ENCODE measurements around the gene CUX1.

The CUX1 gene

DNA sequence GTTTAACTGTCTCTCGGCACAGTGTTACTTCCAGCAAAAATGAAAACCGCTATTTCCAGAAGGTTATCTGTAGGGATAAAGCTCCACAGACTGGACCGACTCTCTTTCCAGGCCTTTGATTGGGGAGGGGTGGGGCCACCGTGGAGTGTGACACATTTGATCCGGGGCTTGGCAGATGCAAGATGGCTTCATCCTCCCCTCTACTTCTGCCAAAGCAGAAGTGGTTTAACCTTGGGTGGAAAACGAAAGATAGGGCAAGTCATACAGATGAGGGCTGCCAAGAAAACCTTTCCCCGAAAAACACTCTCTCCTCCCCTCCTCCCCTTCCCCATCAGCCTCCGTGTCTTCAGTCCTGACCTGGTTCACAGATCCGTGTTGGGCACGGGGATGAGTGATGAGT, 329.6 kb downstream of the CUX1 start:
- H3K4me1 Mint-ChIP-seq, result peaks cover 14 to 30% of the 10 kb centered on the region in 2 donors
- H3K4me3 Mint-ChIP-seq, result no peak overlapping the region
- ATAC-seq (replicated peaks) (peak; percentile 99), DNase-seq (peak; percentile 29)
- H3K9me3 Mint-ChIP-seq, result no peaks in the 10 kb centered on the region
- no peaks in the 10 kb centered on the region for H3K27me3 Mint-ChIP-seq
- H3K27ac Mint-ChIP-seq, result no peak overlapping the region
- H3K36me3 Mint-ChIP-seq, result peaks cover 22 to 32% of the 10 kb centered on the region in 2 donors

DNA sequence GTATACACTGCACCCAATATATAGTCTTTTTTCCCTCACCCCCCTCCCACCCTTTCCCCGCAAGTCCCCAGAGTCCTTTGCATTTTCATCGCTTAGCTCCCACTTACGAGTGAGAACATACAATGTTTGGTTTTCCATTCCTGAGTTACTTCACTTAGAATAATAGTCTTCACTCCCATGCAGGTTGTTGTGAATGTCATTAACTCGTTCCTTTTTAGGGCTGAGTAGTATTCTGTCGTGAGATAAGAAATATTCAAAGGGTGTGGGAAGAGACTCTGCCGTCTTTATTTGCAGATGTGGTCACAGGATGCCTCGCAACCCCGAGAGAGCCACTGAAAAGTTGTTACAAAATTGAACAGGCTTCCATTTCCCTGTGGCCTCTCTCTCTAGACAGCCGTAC, 331.4 kb downstream of the CUX1 start:
- H3K27ac Mint-ChIP-seq, result no peak overlapping the region
- H3K4me3 Mint-ChIP-seq, result no peak overlapping the region
- DNase-seq, result no peak
- peaks cover 10 to 25% of the 10 kb centered on the region in 2 donors for H3K4me1 Mint-ChIP-seq
- H3K27me3 Mint-ChIP-seq, result no peaks in the 10 kb centered on the region
- ATAC-seq (replicated peaks), result no peak
- no peaks in the 10 kb centered on the region for H3K9me3 Mint-ChIP-seq
- peaks cover 28 to 31% of the 10 kb centered on the region in 2 donors for H3K36me3 Mint-ChIP-seq

DNA sequence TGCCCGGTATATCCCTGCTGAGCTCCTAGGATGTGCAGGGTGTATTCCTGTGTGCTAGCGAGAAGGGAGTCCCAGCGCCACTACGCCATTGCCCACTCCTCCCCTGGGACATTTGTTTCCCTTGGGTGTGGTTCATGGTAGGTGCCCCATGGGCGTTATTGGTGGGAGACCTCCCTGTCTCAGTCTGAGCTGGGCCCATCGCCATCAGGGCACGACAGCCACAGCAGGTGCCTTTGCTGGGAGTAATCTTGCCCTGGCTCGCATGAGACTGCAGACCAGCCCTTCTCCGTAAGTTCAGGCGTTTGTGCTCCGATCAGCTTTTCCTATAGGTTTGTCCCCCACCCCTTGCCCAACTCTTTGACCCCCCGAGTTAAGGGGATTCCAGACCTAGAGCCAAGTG, 332.0 kb downstream of the CUX1 start:
- ATAC-seq (replicated peaks) (no peak), DNase-seq (no peak)
- no peaks in the 10 kb centered on the region for H3K9me3 Mint-ChIP-seq
- H3K4me1 Mint-ChIP-seq, result peaks cover 10 to 20% of the 10 kb centered on the region in 2 donors
- peaks cover 23 to 26% of the 10 kb centered on the region in 2 donors for H3K36me3 Mint-ChIP-seq
- H3K27me3 Mint-ChIP-seq, result no peaks in the 10 kb centered on the region
- no peak overlapping the region for H3K4me3 Mint-ChIP-seq
- H3K27ac Mint-ChIP-seq, result no peak overlapping the region

DNA sequence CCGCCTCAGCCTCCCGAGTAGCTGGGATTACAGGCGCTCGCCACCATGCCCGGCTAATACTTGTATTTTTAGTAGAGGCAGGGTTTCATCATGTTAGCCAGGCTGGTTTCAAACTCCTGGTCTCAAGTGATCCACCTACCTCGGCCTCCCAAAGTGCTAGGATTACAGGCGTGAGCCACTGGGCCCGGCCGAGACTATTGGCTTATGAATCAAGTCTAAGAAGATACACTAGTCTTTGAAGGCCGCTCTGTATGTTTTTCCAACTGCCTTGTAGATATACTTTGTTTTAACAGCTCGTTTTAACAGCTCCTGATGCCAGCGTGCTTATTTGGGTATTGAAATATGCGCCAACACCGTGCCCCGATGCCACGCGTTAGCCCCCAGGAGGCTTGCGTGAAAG, 332.8 kb downstream of the CUX1 start:
- DNase-seq (no peak), ATAC-seq (replicated peaks) (no peak)
- Mint-ChIP-seq H3K9me3 (no peaks in the 10 kb centered on the region), H3K4me3 (no peak overlapping the region), H3K27ac (no peak overlapping the region), H3K27me3 (no peaks in the 10 kb centered on the region), H3K4me1 (peaks cover 10 to 17% of the 10 kb centered on the region in 2 donors), H3K36me3 (peaks cover 22 to 23% of the 10 kb centered on the region in 2 donors)

DNA sequence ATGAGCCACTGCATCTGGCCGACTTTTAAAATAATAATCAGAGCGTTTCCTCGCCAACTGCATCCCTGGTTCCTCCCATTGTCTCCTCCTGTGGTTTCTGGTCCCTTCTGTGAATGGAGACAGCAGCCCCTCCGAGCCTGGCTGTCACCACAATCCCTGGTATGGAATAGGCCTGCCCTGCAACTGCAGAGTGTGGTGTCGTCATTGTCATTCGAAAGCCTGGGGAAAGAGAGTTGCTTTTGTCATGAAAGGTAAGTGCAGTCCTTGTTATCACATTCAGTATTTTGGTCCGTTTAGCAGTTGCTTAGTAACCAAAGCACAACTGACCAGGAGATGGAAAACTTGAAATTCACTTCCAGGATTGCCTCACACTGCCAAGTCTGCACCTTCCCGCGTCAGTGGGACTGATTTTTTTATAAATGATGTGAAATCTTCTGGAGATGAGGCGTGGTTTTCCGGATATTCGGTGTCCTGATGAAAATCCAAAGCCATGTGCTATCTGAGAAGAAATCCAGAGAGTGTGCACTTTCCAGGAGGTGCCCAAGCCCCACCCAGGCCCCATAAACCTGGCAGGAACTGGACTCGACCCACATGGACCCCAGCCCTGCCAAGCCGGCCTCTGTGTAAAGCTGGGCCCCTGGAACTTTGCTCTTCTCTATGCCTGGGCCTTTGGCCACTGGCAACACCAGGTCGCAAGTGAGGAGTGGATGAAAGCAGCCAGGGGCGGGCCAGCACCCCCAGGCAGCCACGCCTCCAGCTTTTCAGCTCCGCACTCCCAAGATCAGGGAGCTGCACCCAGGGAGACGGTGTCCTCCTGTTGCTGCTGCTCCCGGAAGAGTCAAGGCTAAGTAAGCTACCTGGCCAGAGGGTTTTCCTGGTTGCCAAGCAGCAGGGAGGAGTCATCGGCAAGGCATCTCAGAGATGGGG, 335.5 kb downstream of the CUX1 start:
- no peak overlapping the region for H3K4me3 Mint-ChIP-seq
- ATAC-seq (replicated peaks), result no peak
- peaks cover 2 to 5% of the 10 kb centered on the region in 2 donors for H3K4me1 Mint-ChIP-seq
- H3K27me3 Mint-ChIP-seq, result no peaks in the 10 kb centered on the region
- H3K36me3 Mint-ChIP-seq, result peaks cover 16 to 17% of the 10 kb centered on the region in 2 donors
- no peaks in the 10 kb centered on the region for H3K9me3 Mint-ChIP-seq
- no peak overlapping the region for H3K27ac Mint-ChIP-seq
- no peak for DNase-seq

DNA sequence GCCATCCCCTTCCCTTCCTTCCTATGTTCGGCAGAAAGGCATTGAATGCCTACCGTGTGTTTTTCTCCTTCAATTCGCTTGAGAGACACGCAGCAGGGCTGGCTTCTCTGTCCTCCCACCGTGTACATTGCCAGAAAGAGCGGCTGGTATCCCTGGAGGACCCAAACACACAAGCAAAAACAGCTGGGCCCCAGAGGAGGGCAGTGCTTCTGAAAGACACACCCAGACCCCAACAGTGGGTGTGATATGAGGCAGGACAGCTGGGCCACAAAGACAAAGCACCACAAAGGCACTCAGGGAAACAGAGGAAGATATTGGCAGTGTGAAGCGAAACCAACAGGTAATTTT, 336.1 kb downstream of the CUX1 start:
- Mint-ChIP-seq H3K9me3 (no peaks in the 10 kb centered on the region), H3K27me3 (no peaks in the 10 kb centered on the region), H3K27ac (no peak overlapping the region), H3K36me3 (peaks cover 21% of the 10 kb centered on the region in 2 donors), H3K4me1 (peaks cover 0 to 4% of the 10 kb centered on the region in 2 donors), H3K4me3 (no peak overlapping the region)
- DNase-seq (no peak), ATAC-seq (replicated peaks) (no peak)

DNA sequence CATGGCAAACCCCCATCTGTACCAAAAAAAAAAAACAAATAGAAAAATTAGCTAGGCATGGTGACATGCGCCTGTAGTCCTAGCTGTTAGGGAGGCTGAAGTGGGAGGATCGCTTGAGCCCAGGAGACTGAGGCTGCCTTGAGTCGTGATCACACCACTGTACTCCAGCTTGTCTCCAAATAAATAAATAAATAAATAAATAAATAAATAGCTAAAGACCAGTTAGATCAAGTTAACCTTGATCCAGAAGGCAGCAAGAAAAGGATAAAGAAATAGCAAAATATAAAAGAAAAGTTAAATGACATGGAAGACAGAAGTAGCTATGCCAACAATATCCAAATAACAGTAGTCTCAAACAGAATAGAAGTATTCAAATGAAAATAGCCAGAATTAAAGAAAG, 337.0 kb downstream of the CUX1 start:
- Mint-ChIP-seq H3K27me3 (no peaks in the 10 kb centered on the region), H3K9me3 (no peaks in the 10 kb centered on the region), H3K27ac (no peak overlapping the region), H3K36me3 (peaks cover 21 to 22% of the 10 kb centered on the region in 2 donors), H3K4me3 (no peak overlapping the region), H3K4me1 (peaks cover 0 to 4% of the 10 kb centered on the region in 2 donors)
- no peak for DNase-seq
- no peak for ATAC-seq (replicated peaks)

DNA sequence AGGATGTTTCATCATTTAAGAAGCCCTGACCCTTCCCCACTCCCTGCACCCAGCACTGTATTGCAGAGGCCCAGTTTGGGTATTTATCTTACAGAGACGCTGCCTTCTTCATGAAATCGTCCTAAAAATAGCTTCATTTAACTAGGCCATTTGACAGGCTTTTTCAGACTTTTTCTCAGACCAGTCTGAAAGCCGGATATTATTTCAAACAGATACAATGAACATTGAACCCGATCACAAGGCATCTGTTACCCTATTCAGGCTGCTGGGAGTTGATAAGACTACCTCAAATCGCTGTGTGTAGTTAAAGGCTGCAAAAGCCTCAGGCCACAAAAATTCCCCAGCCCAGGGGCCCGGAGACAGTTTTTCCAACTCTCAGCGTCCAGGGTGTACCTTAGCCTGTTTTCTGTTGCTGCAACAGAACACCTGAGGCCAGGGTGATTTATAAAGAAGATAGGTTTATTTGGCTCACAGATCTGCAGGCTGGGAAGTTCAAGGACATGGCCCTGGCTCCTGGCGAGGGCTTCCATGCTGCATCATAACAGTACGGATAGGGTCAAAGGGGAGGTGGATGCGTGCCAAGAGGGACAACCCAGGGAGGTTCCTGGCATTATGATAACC, 338.5 kb downstream of the CUX1 start:
- no peak for ATAC-seq (replicated peaks)
- peaks cover 22 to 23% of the 10 kb centered on the region in 2 donors for H3K36me3 Mint-ChIP-seq

DNA sequence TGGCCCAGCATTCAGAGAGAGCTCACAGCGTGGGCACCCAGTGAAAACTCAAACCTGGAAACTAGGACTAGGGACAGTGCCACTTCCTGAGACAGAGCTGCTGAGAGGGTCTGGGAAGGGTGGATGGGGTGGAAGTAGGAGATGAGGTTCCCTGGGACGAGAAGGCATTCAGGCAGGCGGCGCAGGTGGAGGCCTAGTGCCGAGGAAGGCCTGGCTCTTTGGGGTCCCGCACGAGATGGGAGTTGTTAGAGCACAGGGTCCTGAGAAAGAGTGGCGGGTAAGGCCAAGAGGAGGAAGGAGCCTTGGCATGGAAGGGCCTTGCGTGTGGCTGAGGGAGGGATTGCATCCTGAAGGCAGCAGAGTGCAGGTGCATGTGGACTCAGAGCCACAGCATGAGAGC, 339.4 kb downstream of the CUX1 start:
- DNase-seq, result no peak
- Mint-ChIP-seq H3K27me3 (no peaks in the 10 kb centered on the region), H3K9me3 (no peaks in the 10 kb centered on the region), H3K27ac (no peak overlapping the region), H3K4me3 (no peak overlapping the region), H3K36me3 (peaks cover 24 to 26% of the 10 kb centered on the region in 2 donors), H3K4me1 (no peaks in the 10 kb centered on the region)
- ATAC-seq (replicated peaks), result no peak

More for the DNA sequence above, 338.5 kb downstream of the CUX1 start:
- Mint-ChIP-seq H3K4me3 (no peak overlapping the region), H3K9me3 (no peaks in the 10 kb centered on the region), H3K4me1 (no peaks in the 10 kb centered on the region), H3K27me3 (no peaks in the 10 kb centered on the region), H3K27ac (no peak overlapping the region)
- no peak for DNase-seq

DNA sequence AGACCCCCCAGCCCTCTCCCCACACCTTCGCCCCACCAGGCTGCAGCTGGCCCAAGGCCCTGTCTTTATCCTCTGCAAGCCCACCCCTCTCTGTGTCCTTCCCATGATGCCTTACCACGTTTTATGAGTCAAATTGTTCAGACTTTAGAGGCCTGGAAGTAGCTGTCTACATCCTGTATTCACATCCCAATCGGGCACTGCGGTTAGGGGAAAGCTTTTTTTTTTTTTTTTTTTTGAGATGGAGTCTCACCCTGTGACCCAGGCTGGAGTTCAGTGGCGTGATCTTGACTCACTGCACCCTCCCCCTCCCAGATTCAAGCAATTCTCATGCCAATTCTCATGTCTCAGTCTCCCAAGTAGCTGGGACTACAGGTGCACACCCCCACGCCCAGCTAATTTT, 347.7 kb downstream of the CUX1 start:
- no peaks in the 10 kb centered on the region for H3K9me3 Mint-ChIP-seq
- H3K27me3 Mint-ChIP-seq, result no peaks in the 10 kb centered on the region
- H3K4me3 Mint-ChIP-seq, result no peak overlapping the region
- DNase-seq (no peak), ATAC-seq (replicated peaks) (no peak)
- H3K36me3 Mint-ChIP-seq, result peaks cover 20 to 32% of the 10 kb centered on the region in 2 donors
- no peak overlapping the region for H3K27ac Mint-ChIP-seq
- peaks cover 0 to 9% of the 10 kb centered on the region in 2 donors for H3K4me1 Mint-ChIP-seq

DNA sequence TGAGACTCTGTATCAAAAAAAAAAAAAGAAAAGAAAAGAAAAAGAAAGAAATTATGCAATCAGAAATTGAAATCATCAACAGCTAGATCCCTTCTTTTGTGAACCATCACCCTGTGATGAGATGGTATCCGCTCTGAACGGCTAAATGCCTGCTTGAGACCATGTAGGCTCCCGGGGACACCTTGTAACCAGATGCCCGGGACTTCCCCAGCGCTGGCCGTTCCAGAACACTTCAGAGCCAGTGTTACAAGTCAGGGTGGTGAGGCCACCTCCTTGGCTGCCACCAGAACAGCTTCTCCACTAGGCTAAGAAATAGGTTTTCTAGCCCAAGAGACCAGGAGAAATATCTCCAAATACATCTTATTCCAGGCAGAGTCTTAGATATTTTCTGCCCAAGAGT, 349.8 kb downstream of the CUX1 start:
- H3K9me3 Mint-ChIP-seq, result no peaks in the 10 kb centered on the region
- ATAC-seq (replicated peaks), result no peak
- H3K27me3 Mint-ChIP-seq, result no peaks in the 10 kb centered on the region
- H3K27ac Mint-ChIP-seq, result no peak overlapping the region
- DNase-seq, result no peak
- H3K4me1 Mint-ChIP-seq, result peaks cover 0 to 9% of the 10 kb centered on the region in 2 donors
- H3K36me3 Mint-ChIP-seq, result peaks cover 18 to 29% of the 10 kb centered on the region in 2 donors
- no peak overlapping the region for H3K4me3 Mint-ChIP-seq

DNA sequence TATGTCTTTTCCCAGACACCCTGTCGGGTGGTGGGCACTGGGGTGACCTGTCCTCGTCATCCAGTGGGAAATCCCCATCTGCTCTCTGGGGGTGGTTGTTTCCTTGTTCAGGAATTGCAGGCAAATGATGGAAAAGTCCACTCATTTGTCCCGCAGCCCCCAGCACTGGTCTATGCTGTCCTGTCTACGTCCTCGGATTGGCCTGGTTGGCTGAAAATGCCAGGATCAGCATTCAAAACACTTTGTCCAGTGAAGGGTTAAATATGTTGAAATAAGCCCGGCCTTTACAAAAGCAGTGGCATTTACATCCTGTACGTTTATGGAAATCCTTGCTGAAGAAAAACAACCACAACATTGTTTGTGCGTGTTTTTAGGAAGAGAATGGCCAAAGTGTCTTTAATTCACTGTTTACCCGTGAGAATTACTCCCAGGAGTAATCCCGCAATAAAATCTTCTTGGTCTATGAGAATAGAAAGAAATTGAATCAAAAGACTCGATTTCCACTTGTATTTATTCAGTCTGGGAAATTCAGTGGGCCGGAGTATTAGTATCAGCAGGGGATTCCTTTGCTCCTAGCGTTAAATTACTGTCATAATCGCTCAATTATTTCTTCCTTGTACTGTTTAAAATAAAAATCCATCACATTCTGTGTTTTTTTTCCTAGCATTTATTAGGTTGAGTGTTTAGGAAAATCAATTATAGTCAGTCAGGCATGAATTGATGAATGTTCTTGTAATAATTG, 352.4 kb downstream of the CUX1 start:
- no peak for DNase-seq
- H3K36me3 Mint-ChIP-seq, result peaks cover 14 to 30% of the 10 kb centered on the region in 2 donors
- no peaks in the 10 kb centered on the region for H3K27me3 Mint-ChIP-seq
- ATAC-seq (replicated peaks), result no peak
- H3K4me3 Mint-ChIP-seq, result no peak overlapping the region
- H3K9me3 Mint-ChIP-seq, result no peaks in the 10 kb centered on the region
- H3K4me1 Mint-ChIP-seq, result peaks cover 0 to under 1% of the 10 kb centered on the region in 2 donors
- H3K27ac Mint-ChIP-seq, result no peak overlapping the region

DNA sequence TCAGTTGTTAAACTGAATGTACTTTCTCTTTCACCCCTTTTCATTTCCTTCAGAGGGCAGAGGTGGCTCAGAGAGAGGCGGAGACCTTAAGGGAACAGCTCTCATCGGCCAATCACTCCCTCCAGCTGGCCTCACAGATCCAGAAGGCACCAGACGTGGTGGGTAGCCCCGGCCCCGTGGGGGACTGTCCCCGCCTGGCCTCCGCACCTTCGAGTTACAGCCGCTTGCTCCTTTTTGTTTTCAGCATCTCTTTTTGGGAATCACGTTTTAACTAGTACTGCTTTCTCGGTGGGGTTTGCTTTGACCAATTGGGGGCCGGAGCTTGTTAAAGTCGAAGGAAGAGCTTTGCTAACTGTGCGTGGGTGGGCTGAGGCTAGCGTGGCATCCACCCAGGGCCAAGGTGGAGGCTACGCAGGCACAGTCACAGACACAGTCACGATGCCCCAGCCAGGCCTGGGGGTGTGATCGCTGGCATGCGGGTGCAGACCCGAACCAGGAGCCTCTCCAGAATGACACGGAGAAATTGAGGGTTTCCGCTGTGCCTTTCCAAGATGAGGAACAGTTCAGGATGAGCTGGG, 353.1 kb downstream of the CUX1 start:
- no peak for DNase-seq
- Mint-ChIP-seq H3K9me3 (no peaks in the 10 kb centered on the region), H3K4me1 (no peaks in the 10 kb centered on the region), H3K27me3 (no peaks in the 10 kb centered on the region), H3K27ac (no peak overlapping the region), H3K36me3 (peaks cover 13 to 32% of the 10 kb centered on the region in 2 donors), H3K4me3 (no peak overlapping the region)
- ATAC-seq (replicated peaks), result no peak

DNA sequence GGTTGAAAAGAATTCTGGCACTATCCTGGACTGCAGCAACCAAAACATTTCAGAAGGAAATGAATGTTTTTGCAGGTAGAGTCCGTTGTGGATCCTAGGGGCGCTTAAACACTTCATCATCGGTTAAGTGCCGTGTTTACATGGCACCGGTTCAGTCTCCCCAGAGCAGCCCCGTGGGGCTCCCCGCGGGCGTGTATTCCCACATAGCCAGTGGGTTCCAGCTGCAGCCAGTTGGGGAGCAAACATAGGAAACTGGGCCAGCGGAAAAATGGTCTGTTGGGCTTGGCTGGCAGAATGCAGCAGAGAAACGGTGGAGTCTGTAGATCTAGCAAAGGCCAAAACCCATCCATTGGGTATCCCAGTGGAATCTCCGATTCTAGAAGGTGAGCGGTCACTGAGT, 356.2 kb downstream of the CUX1 start:
- H3K4me3 Mint-ChIP-seq, result no peak overlapping the region
- peaks cover 0 to 4% of the 10 kb centered on the region in 2 donors for H3K4me1 Mint-ChIP-seq
- no peak overlapping the region for H3K27ac Mint-ChIP-seq
- H3K36me3 Mint-ChIP-seq, result peaks cover 23 to 38% of the 10 kb centered on the region in 2 donors
- ATAC-seq (replicated peaks), result no peak
- DNase-seq, result no peak
- H3K27me3 Mint-ChIP-seq, result no peaks in the 10 kb centered on the region
- no peaks in the 10 kb centered on the region for H3K9me3 Mint-ChIP-seq

Data from stimulated activated naive B cell treated with anti-CD40 and anti-IgM and Interleukin-4, amounts not matched to agents 10 μg/mL and 1 μg/mL and 100 μg/mL, for 72 hours (primary cell).